ENCODE measurements around the gene FOXE1.
A peak's percentile ranks its signal among the peaks of the same experiment; 100 is the strongest.

FOXE1 gene

DNA sequence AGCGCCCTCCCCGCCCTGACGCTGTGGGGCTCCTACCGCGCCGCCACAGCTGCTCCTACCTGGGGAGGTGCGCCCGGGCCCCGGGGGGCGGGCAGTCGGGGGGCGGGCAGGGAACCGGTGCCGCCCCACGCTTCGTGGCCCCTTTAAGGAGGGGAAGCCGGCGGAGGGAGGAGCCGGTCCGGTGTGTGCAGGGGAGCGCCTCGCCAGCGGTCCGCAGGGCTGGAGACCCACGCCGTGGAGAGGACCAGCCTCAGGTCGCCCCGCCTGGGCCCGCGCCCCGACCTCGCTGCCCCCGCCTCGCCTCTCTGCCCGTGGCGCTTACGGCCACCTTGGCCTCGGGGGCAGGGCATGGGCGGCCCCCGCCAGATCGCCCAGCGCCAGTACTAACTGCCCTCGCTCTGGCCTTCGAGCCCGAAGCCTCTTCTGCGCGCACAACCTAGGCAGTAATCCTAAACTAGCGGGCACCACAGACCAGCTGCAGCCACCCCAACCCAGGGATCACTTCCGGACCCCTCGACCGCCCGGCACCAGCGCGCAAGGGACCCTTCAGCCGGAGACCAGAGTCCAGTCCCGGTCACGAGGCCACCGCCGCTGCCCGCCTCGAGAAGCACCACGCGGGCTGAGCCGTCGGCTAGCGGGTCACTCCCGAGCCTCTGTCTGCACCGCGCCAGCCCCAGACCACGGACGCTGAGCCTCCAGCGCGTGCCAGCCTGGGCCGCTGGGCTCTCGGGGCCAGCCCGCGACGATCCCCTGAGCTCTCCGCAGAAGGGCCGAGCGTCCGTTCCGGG, at the start of gene FOXE1:
FOXE1 (plus strand) TSS at position 171 of the 788 bp plus-strand sequence. CDS start 689 bp downstream, outside the sequence.
- TF ChIP-seq YY1 (IDR thresholded peaks at IDR 0.05; ENCODE audit: low read depth) (no peak), ZBTB7A (IDR thresholded peaks at IDR 0.05; ENCODE audit: low read depth) (peak; percentile 43; the same call in 1 of the 2 replicates)

DNA sequence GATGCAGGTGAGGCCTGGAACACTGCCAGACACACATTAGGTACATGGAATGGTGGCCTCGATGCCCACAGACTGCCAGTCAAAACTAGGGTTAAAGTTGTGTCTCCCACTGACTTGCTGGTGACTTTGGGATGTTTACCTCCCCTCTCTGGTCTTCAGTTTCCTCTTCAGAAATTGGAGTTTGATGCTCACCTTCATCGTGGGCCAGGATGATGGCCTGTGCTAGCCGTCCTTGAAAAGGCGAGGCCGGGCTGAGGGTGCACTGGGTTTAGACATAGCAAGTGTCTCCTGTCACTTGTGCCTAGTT, 49.0 kb upstream of the FOXE1 start:
- TF ChIP-seq CREB1 (IDR thresholded peaks at IDR 0.05; ENCODE audit: low read depth): no peak
- TF ChIP-seq EP300 (IDR thresholded peaks at IDR 0.05; ENCODE audit: borderline replicate concordance): no peak
- TF ChIP-seq RAD21 (IDR thresholded peaks at IDR 0.05; ENCODE audit: low read depth): no peak
- no peak for TF ChIP-seq EGR1 (IDR thresholded peaks at IDR 0.05)
- TF ChIP-seq, protein P1, sequence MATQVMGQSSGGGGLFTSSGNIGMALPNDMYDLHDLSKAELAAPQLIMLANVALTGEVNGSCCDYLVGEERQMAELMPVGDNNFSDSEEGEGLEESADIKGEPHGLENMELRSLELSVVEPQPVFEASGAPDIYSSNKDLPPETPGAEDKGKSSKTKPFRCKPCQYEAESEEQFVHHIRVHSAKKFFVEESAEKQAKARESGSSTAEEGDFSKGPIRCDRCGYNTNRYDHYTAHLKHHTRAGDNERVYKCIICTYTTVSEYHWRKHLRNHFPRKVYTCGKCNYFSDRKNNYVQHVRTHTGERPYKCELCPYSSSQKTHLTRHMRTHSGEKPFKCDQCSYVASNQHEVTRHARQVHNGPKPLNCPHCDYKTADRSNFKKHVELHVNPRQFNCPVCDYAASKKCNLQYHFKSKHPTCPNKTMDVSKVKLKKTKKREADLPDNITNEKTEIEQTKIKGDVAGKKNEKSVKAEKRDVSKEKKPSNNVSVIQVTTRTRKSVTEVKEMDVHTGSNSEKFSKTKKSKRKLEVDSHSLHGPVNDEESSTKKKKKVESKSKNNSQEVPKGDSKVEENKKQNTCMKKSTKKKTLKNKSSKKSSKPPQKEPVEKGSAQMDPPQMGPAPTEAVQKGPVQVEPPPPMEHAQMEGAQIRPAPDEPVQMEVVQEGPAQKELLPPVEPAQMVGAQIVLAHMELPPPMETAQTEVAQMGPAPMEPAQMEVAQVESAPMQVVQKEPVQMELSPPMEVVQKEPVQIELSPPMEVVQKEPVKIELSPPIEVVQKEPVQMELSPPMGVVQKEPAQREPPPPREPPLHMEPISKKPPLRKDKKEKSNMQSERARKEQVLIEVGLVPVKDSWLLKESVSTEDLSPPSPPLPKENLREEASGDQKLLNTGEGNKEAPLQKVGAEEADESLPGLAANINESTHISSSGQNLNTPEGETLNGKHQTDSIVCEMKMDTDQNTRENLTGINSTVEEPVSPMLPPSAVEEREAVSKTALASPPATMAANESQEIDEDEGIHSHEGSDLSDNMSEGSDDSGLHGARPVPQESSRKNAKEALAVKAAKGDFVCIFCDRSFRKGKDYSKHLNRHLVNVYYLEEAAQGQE (IDR thresholded peaks at IDR 0.05; ENCODE audit: low read depth): no peak

DNA sequence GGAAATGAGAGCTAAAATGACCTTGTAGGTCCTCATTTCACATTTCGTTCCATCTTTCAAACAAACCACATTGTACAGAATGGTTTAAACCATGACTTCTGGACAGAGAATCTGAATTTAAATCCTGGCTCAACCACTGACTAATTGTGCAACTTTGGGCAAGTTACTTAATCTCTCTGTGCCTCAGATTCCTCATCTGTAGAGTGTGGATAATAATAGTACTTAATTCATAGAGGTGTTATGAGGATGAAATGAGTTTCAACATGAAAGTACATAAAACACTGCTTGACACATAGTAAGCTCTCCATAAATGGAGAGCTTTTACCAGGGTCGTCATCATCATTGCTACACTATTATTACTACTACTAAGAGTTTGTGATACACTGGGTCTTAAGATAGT, 46.3 kb upstream of the FOXE1 start:
- TF ChIP-seq CREB1 (IDR thresholded peaks at IDR 0.05; ENCODE audit: low read depth) (no peak), CEBPB (IDR thresholded peaks at IDR 0.05) (no peak)
- TF ChIP-seq, protein P1 (IDR thresholded peaks at IDR 0.05; ENCODE audit: low read depth): no peak

DNA sequence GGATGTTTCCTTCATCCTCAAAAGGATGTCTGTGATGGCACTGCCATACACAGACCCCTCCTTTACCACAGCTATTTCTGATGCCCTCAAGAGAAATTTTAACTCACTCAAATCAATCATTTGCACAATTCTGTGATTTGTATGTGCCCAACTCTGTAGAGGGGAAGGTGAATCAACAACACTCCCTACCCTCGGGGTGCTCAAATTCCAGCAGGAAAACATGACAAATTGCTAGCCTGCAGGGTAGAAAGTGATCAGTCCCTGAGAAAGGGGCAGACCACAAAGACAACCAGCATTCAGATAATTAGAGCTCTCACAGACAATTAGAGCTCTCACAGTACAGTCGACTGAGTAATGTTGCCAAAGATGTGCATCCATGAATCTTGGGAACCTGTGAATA, 45.3 kb upstream of the FOXE1 start:
- no peak for TF ChIP-seq NFIC (IDR thresholded peaks at IDR 0.05)
- no peak for TF ChIP-seq EGR1 (IDR thresholded peaks at IDR 0.05)
- TF ChIP-seq RAD21 (IDR thresholded peaks at IDR 0.05; ENCODE audit: low read depth): no peak
- TF ChIP-seq TAF1 (IDR thresholded peaks at IDR 0.05; ENCODE audit: low read depth): no peak
- TF ChIP-seq, protein P2, sequence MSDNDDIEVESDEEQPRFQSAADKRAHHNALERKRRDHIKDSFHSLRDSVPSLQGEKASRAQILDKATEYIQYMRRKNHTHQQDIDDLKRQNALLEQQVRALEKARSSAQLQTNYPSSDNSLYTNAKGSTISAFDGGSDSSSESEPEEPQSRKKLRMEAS (IDR thresholded peaks at IDR 0.05): no peak
- no peak for TF ChIP-seq TCF12 (IDR thresholded peaks at IDR 0.05; ENCODE audit: low read depth)

DNA sequence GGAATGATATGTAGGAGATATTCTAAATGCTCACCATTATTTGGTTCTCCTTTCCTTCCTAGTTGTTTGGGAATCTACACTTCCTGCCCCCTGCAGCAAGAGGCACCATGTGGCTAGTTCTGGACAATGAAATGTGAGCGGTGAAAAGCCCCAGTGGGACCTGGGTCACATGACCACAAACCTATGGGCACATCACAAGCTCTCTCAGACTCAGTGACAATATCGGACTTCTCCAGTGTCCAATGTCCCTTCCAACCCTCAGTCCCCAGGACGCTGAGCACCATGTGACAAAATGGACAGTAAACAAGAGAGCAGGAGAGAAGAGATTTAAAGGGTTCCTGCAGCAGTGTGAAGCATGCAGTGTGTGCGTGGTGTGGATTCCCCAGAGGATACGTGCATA, 44.6 kb upstream of the FOXE1 start:
- TF ChIP-seq TEAD4 (IDR thresholded peaks at IDR 0.05) (no peak), FOXM1 (IDR thresholded peaks at IDR 0.05; ENCODE audit: borderline replicate concordance, low read depth) (no peak)
- TF ChIP-seq, protein P2 (IDR thresholded peaks at IDR 0.05): peak; percentile 31
- TF ChIP-seq, protein P3, sequence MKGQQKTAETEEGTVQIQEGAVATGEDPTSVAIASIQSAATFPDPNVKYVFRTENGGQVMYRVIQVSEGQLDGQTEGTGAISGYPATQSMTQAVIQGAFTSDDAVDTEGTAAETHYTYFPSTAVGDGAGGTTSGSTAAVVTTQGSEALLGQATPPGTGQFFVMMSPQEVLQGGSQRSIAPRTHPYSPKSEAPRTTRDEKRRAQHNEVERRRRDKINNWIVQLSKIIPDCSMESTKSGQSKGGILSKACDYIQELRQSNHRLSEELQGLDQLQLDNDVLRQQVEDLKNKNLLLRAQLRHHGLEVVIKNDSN (IDR thresholded peaks at IDR 0.05): peak; percentile 79

DNA sequence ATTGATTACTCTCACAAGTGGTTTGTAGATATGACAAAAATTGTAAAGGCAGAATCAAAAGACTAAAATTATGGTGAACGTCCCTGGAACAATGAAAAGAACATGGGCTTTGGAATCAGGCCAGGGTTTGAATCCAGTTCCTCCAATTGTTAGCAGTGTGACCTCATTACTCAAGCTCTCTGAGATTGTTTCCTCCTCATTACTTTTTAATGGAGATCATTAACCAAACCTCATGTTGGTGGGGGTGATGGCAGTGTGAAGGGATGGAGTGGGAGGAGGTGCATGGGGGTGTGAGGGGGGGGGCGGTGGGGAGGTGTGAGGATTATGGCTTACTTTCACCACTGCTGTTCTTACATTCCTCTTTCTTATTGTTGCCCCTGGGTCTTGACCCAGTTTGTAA, 44.1 kb upstream of the FOXE1 start:
- TF ChIP-seq CREB1 (IDR thresholded peaks at IDR 0.05; ENCODE audit: low read depth): no peak
- no peak for TF ChIP-seq TCF12 (IDR thresholded peaks at IDR 0.05; ENCODE audit: low read depth)
- TF ChIP-seq, protein P1 (IDR thresholded peaks at IDR 0.05; ENCODE audit: low read depth): no peak
- TF ChIP-seq CEBPB (IDR thresholded peaks at IDR 0.05): no peak
- TF ChIP-seq TEAD4 (IDR thresholded peaks at IDR 0.05): peak; percentile 47; the same call in 1 of the 2 replicates
- TF ChIP-seq TAF1 (IDR thresholded peaks at IDR 0.05; ENCODE audit: low read depth): no peak
- TF ChIP-seq, protein P2 (IDR thresholded peaks at IDR 0.05): no peak
- no peak for TF ChIP-seq EP300 (IDR thresholded peaks at IDR 0.05; ENCODE audit: borderline replicate concordance)
- TF ChIP-seq NFIC (IDR thresholded peaks at IDR 0.05): peak; percentile 68
- TF ChIP-seq FOXM1 (IDR thresholded peaks at IDR 0.05; ENCODE audit: borderline replicate concordance, low read depth): no peak
- no peak for TF ChIP-seq RAD21 (IDR thresholded peaks at IDR 0.05; ENCODE audit: low read depth)
- TF ChIP-seq EGR1 (IDR thresholded peaks at IDR 0.05): no peak

Measured in Ishikawa (cell line).